Adrenal gland (tissue), 12 donors: ENCODE measurements around the gene HS3ST2. TPM values are rescaled to one million over a fixed set of nuclear protein-coding genes. Genes with fewer than 3 reads are reported as not detected.
A peak's percentile ranks its signal among the peaks of the same experiment; 100 is the strongest.

Experiments used
- DNase-seq, 7 donors: peaks; one replicate each; pipeline ENCODE4 v3.0.0-alpha.2; 2019 to 2020
- H3K27ac ChIP-seq, 5 donors: fragments of 200-600 bp; sonication (generic) in 4 of 5; 1 replicate in 3 of 5; 2 replicates in 2 of 5; pipeline versions ENCODE4 v1.5.1 to v1.8.0; 2016 to 2020; ENCODE audit warnings: mild to moderate bottlenecking in 1 of 5
- H3K27me3 ChIP-seq: fragments of 200-600 bp; 2 replicates; pipeline ENCODE4 v1.8.0; 2021
- H3K36me3 ChIP-seq, 2 donors: fragments of 200-600 bp; replicated peaks in 1 of 2; 1 replicate in 1 of 2; 2 replicates in 1 of 2; pipeline versions ENCODE4 v1.5.1 to v1.8.0; 2018 to 2022
- H3K4me1 ChIP-seq, 2 donors: fragments of 200-600 bp; replicated peaks in 1 of 2; 1 replicate in 1 of 2; 2 replicates in 1 of 2; pipeline versions ENCODE4 v1.5.1 to v1.8.0; 2018 to 2021
- H3K4me3 ChIP-seq, 4 donors: fragments of 200-600 bp; sonication (generic) in 3 of 4; one replicate each; pipeline ENCODE4 v1.5.1; 2016 to 2018
- H3K9me3 ChIP-seq, 3 donors: fragments of 200-600 bp; sonication (generic) in 1 of 3; replicated peaks in 1 of 3; 1 replicate in 2 of 3; 2 replicates in 1 of 3; pipeline versions ENCODE4 v1.5.1 to v1.8.0; 2016 to 2021
- POLR2A ChIP-seq, 2 donors: fragments of 450-650 bp; IDR thresholded peaks; one replicate each; pipeline ENCODE4 v1.6.1; 2017; ENCODE audit warnings: antibody characterized with exemption in 2 of 2, mild to moderate bottlenecking in 2 of 2, moderate library complexity in 1 of 2
- WGBS, 4 donors: extraction: QIAGEN DNeasy Blood & Tissue Kit in 2 of 4; methylation state at CpG; one replicate each; pipeline versions ENCODE4 v1.1.5 to v1.1.7; 2013 to 2017; 5-methylcytosine and 5-hydroxymethylcytosine counted together
- intact Hi-C, 2 donors: fragments of 100-400 bp; cut with DNase I; formaldehyde crosslinking; loops; one replicate each; pipeline versions ENCODE4 v1.14.1 to v1.15.0; 2022 to 2023
- polyA plus RNA-seq, 3 donors: library from polyadenylated mRNA; stranded (reverse); fragments of 200-250 nt in 2 of 3; fragments of 350-450 nt in 1 of 3; fragmentation: Illumina TruSeq in 1 of 3; extraction: RNeasy Lipid Tissue Mini Kit (QIAGEN cat#74804) in 1 of 3; gene quantifications; one replicate each; pipeline ENCODE4 v1.2.3, GENCODE V29; 2013 to 2014
- total RNA-seq, 9 donors: library from RNA; depleted of rRNA in 4 of 9; stranded (reverse); fragments of >200 nt in 4 of 9; fragments of 120-200 nt in 1 of 9; fragmentation: NEBNext Ultra II Directional in 1 of 9; extraction: Animal tissue kit (Norgen Biotek cat#: 25700) in 1 of 9; gene quantifications; one replicate each; pipeline versions ENCODE4 v1.1.0 to v1.2.4, GENCODE V29; 2013 to 2023
- TF ChIP-seq, protein P1 (sequence below), 6 experiments: fragments of 450-650 bp in 4 of 6; fragments of 200-600 bp in 2 of 6; sonication (generic) in 1 of 6; IDR thresholded peaks; 1 replicate in 5 of 6; 2 replicates in 1 of 6; pipeline versions ENCODE4 v1.5.1 to v1.8.0; 2016 to 2021; ENCODE audit warnings: antibody characterized with exemption in 6 of 6, mild to moderate bottlenecking in 2 of 6, moderate library complexity in 1 of 6
- donor health status: healthy with polysubstance abuse.
- donor health status: Bipolar disorder and iron deficiency.
- donor health status: DM: yes; HTN: yes; CAD: no.
- donor health status: DM: no; HTN: no; CAD: no.
- donor health status: DM: no; HTN: no; CAD: no.
- donor health status: DM: yes; HTN: yes; CAD: no.

HS3ST2 gene
- total and polyA plus RNA-seq, 12 donors, result 0.06 to 11.5 (median 2.6) TPM

GRCh38 chr16:22903716-22904115, 89.8 kb downstream of the HS3ST2 start:
- WGBS, 4 donors, result 26 to 60% (median 52%) methylated on average over 2 of the region's 2 CpGs
- TF ChIP-seq POLR2A (IDR thresholded peaks at IDR 0.05), result no peak
- TF ChIP-seq, protein P1, sequence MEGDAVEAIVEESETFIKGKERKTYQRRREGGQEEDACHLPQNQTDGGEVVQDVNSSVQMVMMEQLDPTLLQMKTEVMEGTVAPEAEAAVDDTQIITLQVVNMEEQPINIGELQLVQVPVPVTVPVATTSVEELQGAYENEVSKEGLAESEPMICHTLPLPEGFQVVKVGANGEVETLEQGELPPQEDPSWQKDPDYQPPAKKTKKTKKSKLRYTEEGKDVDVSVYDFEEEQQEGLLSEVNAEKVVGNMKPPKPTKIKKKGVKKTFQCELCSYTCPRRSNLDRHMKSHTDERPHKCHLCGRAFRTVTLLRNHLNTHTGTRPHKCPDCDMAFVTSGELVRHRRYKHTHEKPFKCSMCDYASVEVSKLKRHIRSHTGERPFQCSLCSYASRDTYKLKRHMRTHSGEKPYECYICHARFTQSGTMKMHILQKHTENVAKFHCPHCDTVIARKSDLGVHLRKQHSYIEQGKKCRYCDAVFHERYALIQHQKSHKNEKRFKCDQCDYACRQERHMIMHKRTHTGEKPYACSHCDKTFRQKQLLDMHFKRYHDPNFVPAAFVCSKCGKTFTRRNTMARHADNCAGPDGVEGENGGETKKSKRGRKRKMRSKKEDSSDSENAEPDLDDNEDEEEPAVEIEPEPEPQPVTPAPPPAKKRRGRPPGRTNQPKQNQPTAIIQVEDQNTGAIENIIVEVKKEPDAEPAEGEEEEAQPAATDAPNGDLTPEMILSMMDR (IDR thresholded peaks at IDR 0.05), result no peak

GRCh38 chr16:22912654-22913053, 98.7 kb downstream of the HS3ST2 start:
- TF ChIP-seq, protein P1 (IDR thresholded peaks at IDR 0.05), result no peak
- no peak for TF ChIP-seq POLR2A (IDR thresholded peaks at IDR 0.05)
- Histone ChIP-seq H3K9me3 (no peaks in the 10 kb centered on the region), H3K36me3 (no peaks in the 10 kb centered on the region), H3K27ac (no peak overlapping the region), H3K4me1 (no peaks in the 10 kb centered on the region), H3K4me3 (no peak overlapping the region), H3K27me3 (no peaks in the 10 kb centered on the region)
- 60 to 79% (median 70%) methylated on average over 7 of the region's 7 CpGs for WGBS, 4 donors
- DNase-seq, result peak in 1 of 7 donors; percentile 56
- intact Hi-C loops, result no loop called here

More at GRCh38 chr16:22903716-22904115, 89.8 kb downstream of the HS3ST2 start:
- intact Hi-C loops, result no loop called here
- Histone ChIP-seq H3K27me3 (no peaks in the 10 kb centered on the region), H3K36me3 (no peaks in the 10 kb centered on the region), H3K4me3 (no peak overlapping the region), H3K4me1 (no peaks in the 10 kb centered on the region), H3K9me3 (no peaks in the 10 kb centered on the region), H3K27ac (no peak overlapping the region)
- DNase-seq, result no peak

DNA sequence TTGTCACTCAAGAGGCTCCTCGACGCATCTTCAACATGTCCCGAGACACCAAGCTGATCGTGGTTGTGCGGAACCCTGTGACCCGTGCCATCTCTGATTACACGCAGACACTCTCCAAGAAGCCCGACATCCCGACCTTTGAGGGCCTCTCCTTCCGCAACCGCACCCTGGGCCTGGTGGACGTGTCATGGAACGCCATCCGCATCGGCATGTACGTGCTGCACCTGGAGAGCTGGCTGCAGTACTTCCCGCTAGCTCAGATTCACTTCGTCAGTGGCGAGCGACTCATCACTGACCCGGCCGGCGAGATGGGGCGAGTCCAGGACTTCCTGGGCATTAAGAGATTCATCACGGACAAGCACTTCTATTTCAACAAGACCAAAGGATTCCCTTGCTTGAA, 101.0 kb downstream of the HS3ST2 start:
- Histone ChIP-seq H3K4me3 (no peak overlapping the region), H3K9me3 (no peaks in the 10 kb centered on the region), H3K27ac (no peak overlapping the region), H3K36me3 (no peaks in the 10 kb centered on the region), H3K4me1 (no peaks in the 10 kb centered on the region), H3K27me3 (no peaks in the 10 kb centered on the region)
- intact Hi-C loops, result no loop called here
- WGBS, 4 donors, result 88 to 93% (median 90%) methylated on average over 20 to 25 of the region's 25 CpGs
- no peak for TF ChIP-seq POLR2A (IDR thresholded peaks at IDR 0.05)
- TF ChIP-seq, protein P1 (IDR thresholded peaks at IDR 0.05), result no peak
- DNase-seq, result no peak

GRCh38 chr16:22923491-22923890, 109.5 kb downstream of the HS3ST2 start:
- no peaks in the 10 kb centered on the region for H3K36me3 ChIP-seq
- H3K4me3 ChIP-seq, result no peak overlapping the region
- WGBS, 4 donors, result 68 to 86% (median 69%) methylated on average over 3 of the region's 3 CpGs
- no peaks in the 10 kb centered on the region for H3K9me3 ChIP-seq
- no peak overlapping the region for H3K27ac ChIP-seq
- DNase-seq, result no peak
- no peaks in the 10 kb centered on the region for H3K27me3 ChIP-seq
- intact Hi-C loops, result no loop called here
- no peak for TF ChIP-seq POLR2A (IDR thresholded peaks at IDR 0.05)
- TF ChIP-seq, protein P1 (IDR thresholded peaks at IDR 0.05), result no peak
- no peaks in the 10 kb centered on the region for H3K4me1 ChIP-seq
